H9 (cell line): ENCODE measurements around the gene SUN1. TPM values are rescaled to one million over a fixed set of nuclear protein-coding genes. Genes with fewer than 3 reads are reported as not detected.

ENCODE experiments used
- DNase-seq: peaks from one replicate; pipeline ENCODE4 v3.0.0-alpha.2; 2017
- H2AFZ ChIP-seq: one replicate; pipeline ENCODE4 v1.6.1; 2013; ENCODE audit warnings: mild to moderate bottlenecking, low read length, control low read depth, moderate library complexity
- H2AK5ac ChIP-seq: 2 replicates; pipeline ENCODE4 v1.6.1; 2013; ENCODE audit warnings: low read length, control low read depth, mixed read lengths; ENCODE audit not compliant: insufficient read length
- H2BK120ac ChIP-seq: one replicate; pipeline ENCODE4 v1.6.1; 2013; ENCODE audit warnings: low read depth, mild to moderate bottlenecking, low read length, control low read depth, inconsistent platforms; ENCODE audit not compliant: poor library complexity, severe bottlenecking
- H2BK12ac ChIP-seq: 2 replicates; pipeline ENCODE4 v1.6.1; 2013; ENCODE audit warnings: low read length, control low read depth, mixed read lengths, low read depth; ENCODE audit not compliant: insufficient read length
- H2BK15ac ChIP-seq: 2 replicates; pipeline ENCODE4 v1.6.1; 2013; ENCODE audit warnings: low read depth, low read length, control low read depth
- H2BK20ac ChIP-seq: one replicate; pipeline ENCODE4 v1.6.1; 2013; ENCODE audit warnings: low read depth, mild to moderate bottlenecking, low read length, control low read depth, inconsistent platforms; ENCODE audit not compliant: poor library complexity, severe bottlenecking
- H2BK5ac ChIP-seq: 2 replicates; pipeline ENCODE4 v1.6.1; 2013; ENCODE audit warnings: low read length, control low read depth, mixed read lengths; ENCODE audit not compliant: insufficient read length
- H3K14ac ChIP-seq: 2 replicates; pipeline ENCODE4 v1.6.1; 2013; ENCODE audit warnings: low read length, control low read depth; ENCODE audit not compliant: insufficient read depth
- H3K18ac ChIP-seq: 2 replicates; pipeline ENCODE4 v1.6.1; 2013; ENCODE audit warnings: low read depth, mild to moderate bottlenecking, mixed read lengths, low read length, control low read depth; ENCODE audit not compliant: insufficient read length
- H3K23ac ChIP-seq: 2 replicates; pipeline ENCODE4 v1.6.1; 2013; ENCODE audit warnings: low read length, control low read depth, mixed read lengths, low read depth; ENCODE audit not compliant: insufficient read length
- H3K23me2 ChIP-seq: 2 replicates; pipeline ENCODE4 v1.6.1; 2013; ENCODE audit warnings: low read depth, mild to moderate bottlenecking, mixed read lengths, low read length, control low read depth; ENCODE audit not compliant: insufficient read length, poor library complexity, severe bottlenecking
- H3K27ac ChIP-seq: 2 replicates; pipeline ENCODE4 v1.5.1; 2013; ENCODE audit warnings: low read length, control low read depth, mixed read lengths, low read depth; ENCODE audit not compliant: insufficient read length
- H3K27me3 ChIP-seq: 2 replicates; pipeline ENCODE4 v1.6.1; 2013; ENCODE audit warnings: low read length, control low read depth, inconsistent platforms; ENCODE audit not compliant: insufficient read depth
- H3K4ac ChIP-seq: 2 replicates; pipeline ENCODE4 v1.6.1; 2013; ENCODE audit warnings: low read depth, mild to moderate bottlenecking, control low read depth, inconsistent platforms, low read length, moderate library complexity
- H3K4me1 ChIP-seq: 2 replicates; pipeline ENCODE4 v1.6.1; 2013; ENCODE audit warnings: low read length, control low read depth, inconsistent platforms; ENCODE audit not compliant: insufficient read depth
- H3K4me2 ChIP-seq: 2 replicates; pipeline ENCODE4 v1.6.1; 2013; ENCODE audit warnings: low read length, control low read depth, mixed read lengths; ENCODE audit not compliant: insufficient read length, insufficient read depth
- H3K56ac ChIP-seq: 2 replicates; pipeline ENCODE4 v1.6.1; 2013; ENCODE audit warnings: low read depth, mild to moderate bottlenecking, mixed read lengths, low read length, control low read depth; ENCODE audit not compliant: insufficient read length
- H3K79me1 ChIP-seq: 2 replicates; pipeline ENCODE4 v1.6.1; 2013; ENCODE audit warnings: low read depth, mild to moderate bottlenecking, moderate library complexity, low read length, control low read depth, inconsistent platforms; ENCODE audit not compliant: insufficient read depth, poor library complexity, severe bottlenecking
- H3K79me2 ChIP-seq: 2 replicates; pipeline ENCODE4 v1.6.1; 2013; ENCODE audit warnings: low read length, control low read depth, inconsistent platforms; ENCODE audit not compliant: insufficient read depth
- H3K9ac ChIP-seq: 2 replicates; pipeline ENCODE4 v1.6.1; 2013; ENCODE audit warnings: low read length, control low read depth, mixed read lengths; ENCODE audit not compliant: insufficient read length; ENCODE audit errors: extremely low read depth
- H3K9me3 ChIP-seq: one replicate; pipeline ENCODE4 v1.6.1; 2013; ENCODE audit warnings: low read depth, low read length, inconsistent platforms; ENCODE audit not compliant: control insufficient read depth
- H3T11ph ChIP-seq: one replicate; pipeline ENCODE4 v1.6.1; 2013; ENCODE audit warnings: mild to moderate bottlenecking, low read length, control low read depth, inconsistent platforms
- H4K20me1 ChIP-seq: one replicate; pipeline ENCODE4 v1.6.1; 2013; ENCODE audit not compliant: control insufficient read depth, insufficient read length, insufficient read depth
- H4K5ac ChIP-seq: 2 replicates; pipeline ENCODE4 v1.6.1; 2013; ENCODE audit warnings: low read depth, mild to moderate bottlenecking, mixed read lengths, low read length, control low read depth; ENCODE audit not compliant: insufficient read length
- H4K8ac ChIP-seq: replicated peaks from 2 replicates; pipeline ENCODE4 v1.6.1; 2013; ENCODE audit warnings: low read length, control low read depth, mixed read lengths, low read depth; ENCODE audit not compliant: insufficient read length
- H4K91ac ChIP-seq: 2 replicates; pipeline ENCODE4 v1.6.1; 2013; ENCODE audit warnings: low read depth, mild to moderate bottlenecking, moderate library complexity, mixed read lengths, low read length, control low read depth; ENCODE audit not compliant: insufficient read length
- H3K27ac Mint-ChIP-seq, 3 experiments: 2 replicates in 2 of 3; 3 replicates in 1 of 3; pipeline ENCODE4 v1.8.0; 2020 to 2021; ENCODE audit warnings: mixed read lengths in 3 of 3, mild to moderate bottlenecking in 1 of 3, moderate library complexity in 1 of 3
- H3K27me3 Mint-ChIP-seq: 2 replicates; pipeline ENCODE4 v1.8.0; 2021; ENCODE audit warnings: low read depth, mild to moderate bottlenecking, moderate library complexity, mixed read lengths
- H3K36me3 Mint-ChIP-seq, 3 experiments: 2 replicates in 2 of 3; 3 replicates in 1 of 3; pipeline ENCODE4 v1.8.0; 2020 to 2021; ENCODE audit warnings: low read depth in 3 of 3, mixed read lengths in 3 of 3; ENCODE audit not compliant: insufficient read depth in 1 of 3
- H3K4me1 Mint-ChIP-seq, 2 experiments: 2 replicates each; pipeline ENCODE4 v1.8.0; 2020; ENCODE audit warnings: mixed read lengths in 2 of 2
- H3K4me3 Mint-ChIP-seq, 2 experiments: 2 replicates in 1 of 2; 3 replicates in 1 of 2; pipeline ENCODE4 v1.8.0; 2020 to 2021; ENCODE audit warnings: mild to moderate bottlenecking in 2 of 2, mixed read lengths in 2 of 2, moderate library complexity in 1 of 2
- H3K9me3 Mint-ChIP-seq, 2 experiments: 2 replicates in 1 of 2; 3 replicates in 1 of 2; pipeline ENCODE4 v1.8.0; 2020; ENCODE audit warnings: mild to moderate bottlenecking in 2 of 2, mixed read lengths in 2 of 2, moderate library complexity in 1 of 2
- CTCF ChIP-seq: fragments of 200-600 bp; sonication (generic); conservative IDR thresholded peaks from 3 replicates; pipeline ENCODE4 v1.8.0; 2021; ENCODE audit warnings: antibody characterized with exemption, mild to moderate bottlenecking
- WGBS: extraction: QIAGEN DNeasy Blood & Tissue Kit; methylation state at CpG from one replicate; pipeline ENCODE4 v1.1.7; 2013; ENCODE audit warnings: missing lambda C conversion rate, low lambda C conversion rate, mixed read lengths; ENCODE audit not compliant: insufficient read length; ENCODE audit errors: extremely low coverage; 5-methylcytosine and 5-hydroxymethylcytosine counted together
- total RNA-seq: library from RNA; stranded (reverse); gene quantifications from 2 replicates; pipeline ENCODE4 v1.2.1, GENCODE V29; 2021

Gene SUN1
- total RNA-seq, 1 experiment from 2014 or later: 118 TPM

GRCh38 chr7:857661-858060 is 25.4 kb downstream of the SUN1 start:
- Histone ChIP-seq H3K4ac (no peak overlapping the region), H3K27me3 (no peaks in the 10 kb centered on the region), H4K8ac (no peak overlapping the region), H3K56ac (no peak overlapping the region), H3K18ac (no peak overlapping the region), H2AFZ (no peak overlapping the region), H3K27ac (no peak overlapping the region), H3K4me2 (no peak overlapping the region), H2BK12ac (no peak overlapping the region), H2AK5ac (no peak overlapping the region), H3K23me2 (no peaks in the 10 kb centered on the region), H3K14ac (no peak overlapping the region), H3K79me2 (no peaks in the 10 kb centered on the region), H2BK120ac (no peak overlapping the region), H3T11ph (no peak overlapping the region), H3K9ac (no peak overlapping the region), H4K91ac (no peak overlapping the region), H2BK20ac (no peak overlapping the region), H3K79me1 (no peaks in the 10 kb centered on the region), H3K4me1 (no peaks in the 10 kb centered on the region), H4K20me1 (no peaks in the 10 kb centered on the region), H2BK15ac (no peak overlapping the region), H3K9me3 (no peaks in the 10 kb centered on the region), H2BK5ac (no peak overlapping the region), H3K23ac (no peak overlapping the region), H4K5ac (no peak overlapping the region)
- H3K36me3 Mint-ChIP-seq: peaks cover 59 to 92% (median 89%) of the 10 kb centered on the region in 3 experiments
- no peak for DNase-seq
- no CpG with 5 or more reads among the region's 9 CpGs for WGBS
- TF ChIP-seq CTCF: no peak
- H3K27me3 Mint-ChIP-seq: no peaks in the 10 kb centered on the region
- no peaks in the 10 kb centered on the region for H3K4me1 Mint-ChIP-seq
- no peak overlapping the region for H3K4me3 Mint-ChIP-seq
- H3K9me3 Mint-ChIP-seq: no peaks in the 10 kb centered on the region; a peak in 1 of 5 replicates
- H3K27ac Mint-ChIP-seq: no peak overlapping the region
